Measurements from ENCODE around the gene NAPG. TPM values are rescaled to one million over a fixed set of nuclear protein-coding genes. Genes with fewer than 3 reads are reported as not detected.

Gene NAPG
- total RNA-seq, 1 experiment from 2014 or later, result 28.0 TPM

DNA sequence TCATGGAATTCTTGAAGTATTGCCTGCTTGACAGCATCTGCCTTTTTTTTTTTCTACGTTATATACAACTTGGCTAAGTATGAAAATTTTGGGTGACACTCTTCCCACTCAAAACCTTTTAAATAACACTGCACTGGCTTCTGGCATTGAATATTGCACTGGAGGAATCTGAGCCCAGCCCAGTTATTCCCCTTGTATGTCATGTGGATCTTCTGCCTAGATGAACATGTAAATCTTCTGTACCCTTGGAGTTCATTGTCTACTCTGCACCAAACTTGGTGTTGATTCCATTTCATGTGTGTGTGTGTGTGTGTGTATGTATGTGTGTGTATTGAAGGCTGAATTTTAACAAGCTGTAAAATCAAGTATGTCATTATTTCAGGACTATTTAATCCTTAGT, 59.4 kb downstream of the NAPG start:
- TF ChIP-seq POLR2AphosphoS5 (IDR thresholded peaks at IDR 0.05; ENCODE audit: low read depth, low read length) (no peak), SP1 (IDR thresholded peaks at IDR 0.05; ENCODE audit: low read depth) (no peak), ZNF274 (IDR thresholded peaks at IDR 0.05; ENCODE audit: low read depth, low read length) (no peak), EZH2 (IDR thresholded peaks at IDR 0.05) (no peak), JUND (IDR thresholded peaks at IDR 0.05) (no peak), CEBPB (IDR thresholded peaks at IDR 0.05; ENCODE audit: low read depth) (no peak), EZH2phosphoT487 (IDR thresholded peaks at IDR 0.05; ENCODE audit: borderline replicate concordance) (no peak), RAD21 (IDR thresholded peaks at IDR 0.05; ENCODE audit: low read depth) (no peak), EGR1 (IDR thresholded peaks at IDR 0.05; ENCODE audit: low read depth) (no peak), SIN3A (IDR thresholded peaks at IDR 0.05; ENCODE audit: low read depth) (no peak), FOSL1 (IDR thresholded peaks at IDR 0.05; ENCODE audit: low read depth) (no peak), POLR2A (IDR thresholded peaks at IDR 0.05; ENCODE audit: borderline replicate concordance, extremely low read depth, insufficient read depth, insufficient read length) (no peak), ELF1 (IDR thresholded peaks at IDR 0.05; ENCODE audit: borderline replicate concordance, low read depth) (no peak), SRF (IDR thresholded peaks at IDR 0.05; ENCODE audit: low read depth) (no peak), CBX3 (IDR thresholded peaks at IDR 0.05; ENCODE audit: low read depth) (no peak)
- TF ChIP-seq, protein P1, sequence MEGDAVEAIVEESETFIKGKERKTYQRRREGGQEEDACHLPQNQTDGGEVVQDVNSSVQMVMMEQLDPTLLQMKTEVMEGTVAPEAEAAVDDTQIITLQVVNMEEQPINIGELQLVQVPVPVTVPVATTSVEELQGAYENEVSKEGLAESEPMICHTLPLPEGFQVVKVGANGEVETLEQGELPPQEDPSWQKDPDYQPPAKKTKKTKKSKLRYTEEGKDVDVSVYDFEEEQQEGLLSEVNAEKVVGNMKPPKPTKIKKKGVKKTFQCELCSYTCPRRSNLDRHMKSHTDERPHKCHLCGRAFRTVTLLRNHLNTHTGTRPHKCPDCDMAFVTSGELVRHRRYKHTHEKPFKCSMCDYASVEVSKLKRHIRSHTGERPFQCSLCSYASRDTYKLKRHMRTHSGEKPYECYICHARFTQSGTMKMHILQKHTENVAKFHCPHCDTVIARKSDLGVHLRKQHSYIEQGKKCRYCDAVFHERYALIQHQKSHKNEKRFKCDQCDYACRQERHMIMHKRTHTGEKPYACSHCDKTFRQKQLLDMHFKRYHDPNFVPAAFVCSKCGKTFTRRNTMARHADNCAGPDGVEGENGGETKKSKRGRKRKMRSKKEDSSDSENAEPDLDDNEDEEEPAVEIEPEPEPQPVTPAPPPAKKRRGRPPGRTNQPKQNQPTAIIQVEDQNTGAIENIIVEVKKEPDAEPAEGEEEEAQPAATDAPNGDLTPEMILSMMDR (IDR thresholded peaks at IDR 0.05 in 2 of 3, conservative IDR thresholded peaks at IDR 0.05 in 1 of 3; ENCODE audit: borderline replicate concordance in 1 of 3, insufficient read depth in 1 of 3, low read depth in 2 of 3, low read length in 2 of 3), result no peak
- TF ChIP-seq, protein P2, sequence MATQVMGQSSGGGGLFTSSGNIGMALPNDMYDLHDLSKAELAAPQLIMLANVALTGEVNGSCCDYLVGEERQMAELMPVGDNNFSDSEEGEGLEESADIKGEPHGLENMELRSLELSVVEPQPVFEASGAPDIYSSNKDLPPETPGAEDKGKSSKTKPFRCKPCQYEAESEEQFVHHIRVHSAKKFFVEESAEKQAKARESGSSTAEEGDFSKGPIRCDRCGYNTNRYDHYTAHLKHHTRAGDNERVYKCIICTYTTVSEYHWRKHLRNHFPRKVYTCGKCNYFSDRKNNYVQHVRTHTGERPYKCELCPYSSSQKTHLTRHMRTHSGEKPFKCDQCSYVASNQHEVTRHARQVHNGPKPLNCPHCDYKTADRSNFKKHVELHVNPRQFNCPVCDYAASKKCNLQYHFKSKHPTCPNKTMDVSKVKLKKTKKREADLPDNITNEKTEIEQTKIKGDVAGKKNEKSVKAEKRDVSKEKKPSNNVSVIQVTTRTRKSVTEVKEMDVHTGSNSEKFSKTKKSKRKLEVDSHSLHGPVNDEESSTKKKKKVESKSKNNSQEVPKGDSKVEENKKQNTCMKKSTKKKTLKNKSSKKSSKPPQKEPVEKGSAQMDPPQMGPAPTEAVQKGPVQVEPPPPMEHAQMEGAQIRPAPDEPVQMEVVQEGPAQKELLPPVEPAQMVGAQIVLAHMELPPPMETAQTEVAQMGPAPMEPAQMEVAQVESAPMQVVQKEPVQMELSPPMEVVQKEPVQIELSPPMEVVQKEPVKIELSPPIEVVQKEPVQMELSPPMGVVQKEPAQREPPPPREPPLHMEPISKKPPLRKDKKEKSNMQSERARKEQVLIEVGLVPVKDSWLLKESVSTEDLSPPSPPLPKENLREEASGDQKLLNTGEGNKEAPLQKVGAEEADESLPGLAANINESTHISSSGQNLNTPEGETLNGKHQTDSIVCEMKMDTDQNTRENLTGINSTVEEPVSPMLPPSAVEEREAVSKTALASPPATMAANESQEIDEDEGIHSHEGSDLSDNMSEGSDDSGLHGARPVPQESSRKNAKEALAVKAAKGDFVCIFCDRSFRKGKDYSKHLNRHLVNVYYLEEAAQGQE (IDR thresholded peaks at IDR 0.05; ENCODE audit: low read depth), result no peak
- TF ChIP-seq, protein P3, sequence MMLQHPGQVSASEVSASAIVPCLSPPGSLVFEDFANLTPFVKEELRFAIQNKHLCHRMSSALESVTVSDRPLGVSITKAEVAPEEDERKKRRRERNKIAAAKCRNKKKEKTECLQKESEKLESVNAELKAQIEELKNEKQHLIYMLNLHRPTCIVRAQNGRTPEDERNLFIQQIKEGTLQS (IDR thresholded peaks at IDR 0.05), result no peak
- TF ChIP-seq, protein P4, sequence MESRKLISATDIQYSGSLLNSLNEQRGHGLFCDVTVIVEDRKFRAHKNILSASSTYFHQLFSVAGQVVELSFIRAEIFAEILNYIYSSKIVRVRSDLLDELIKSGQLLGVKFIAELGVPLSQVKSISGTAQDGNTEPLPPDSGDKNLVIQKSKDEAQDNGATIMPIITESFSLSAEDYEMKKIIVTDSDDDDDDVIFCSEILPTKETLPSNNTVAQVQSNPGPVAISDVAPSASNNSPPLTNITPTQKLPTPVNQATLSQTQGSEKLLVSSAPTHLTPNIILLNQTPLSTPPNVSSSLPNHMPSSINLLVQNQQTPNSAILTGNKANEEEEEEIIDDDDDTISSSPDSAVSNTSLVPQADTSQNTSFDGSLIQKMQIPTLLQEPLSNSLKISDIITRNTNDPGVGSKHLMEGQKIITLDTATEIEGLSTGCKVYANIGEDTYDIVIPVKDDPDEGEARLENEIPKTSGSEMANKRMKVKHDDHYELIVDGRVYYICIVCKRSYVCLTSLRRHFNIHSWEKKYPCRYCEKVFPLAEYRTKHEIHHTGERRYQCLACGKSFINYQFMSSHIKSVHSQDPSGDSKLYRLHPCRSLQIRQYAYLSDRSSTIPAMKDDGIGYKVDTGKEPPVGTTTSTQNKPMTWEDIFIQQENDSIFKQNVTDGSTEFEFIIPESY (IDR thresholded peaks at IDR 0.05; ENCODE audit: extremely low read depth, insufficient replicate concordance, low read length), result no peak
- TF ChIP-seq, protein P5, sequence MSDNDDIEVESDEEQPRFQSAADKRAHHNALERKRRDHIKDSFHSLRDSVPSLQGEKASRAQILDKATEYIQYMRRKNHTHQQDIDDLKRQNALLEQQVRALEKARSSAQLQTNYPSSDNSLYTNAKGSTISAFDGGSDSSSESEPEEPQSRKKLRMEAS (IDR thresholded peaks at IDR 0.05), result no peak
- Histone ChIP-seq H4K20me1 (ENCODE audit: insufficient read depth) (no peaks in the 10 kb centered on the region), H3K9ac (ENCODE audit: low read length) (no peak overlapping the region), H2AFZ (ENCODE audit: low read depth, low read length, poor library complexity, severe bottlenecking) (no peak overlapping the region), H3K9me3 (ENCODE audit: control insufficient read depth in 1 of 2, insufficient read depth in 1 of 2, low read depth in 1 of 2, low read length in 2 of 2) (no peaks in the 10 kb centered on the region), H3K27ac (ENCODE audit: low read depth, low read length) (no peak overlapping the region), H3K4me1 (ENCODE audit: control insufficient read depth in 1 of 2, insufficient read depth in 2 of 2, low read length in 2 of 2) (peaks cover 0 to 7% of the 10 kb centered on the region in 2 experiments; a peak in 3 of 4 replicates), H3K9me2 (ENCODE audit: insufficient read depth) (no peaks in the 10 kb centered on the region), H3K36me3 (ENCODE audit: control insufficient read depth in 1 of 2, insufficient read depth in 2 of 2, low read length in 2 of 2) (no peaks in the 10 kb centered on the region), H3K4me3 (replicated peaks in 1 of 2; ENCODE audit: low read depth in 1 of 2, low read length in 2 of 2) (no peak overlapping the region), H3K79me2 (ENCODE audit: insufficient read depth, low read length) (no peaks in the 10 kb centered on the region), H3K4me2 (ENCODE audit: low read length) (no peak overlapping the region), H3K27me3 (ENCODE audit: insufficient read depth, low read length) (no peaks in the 10 kb centered on the region)
- RAD21 ChIA-PET (ENCODE audit: low non-redundant PET in 1 of 2, low total read pairs in 2 of 2, uncharacterized antibody in 2 of 2, unreplicated experiment in 2 of 2), result no interaction called here
- BruUV-seq (replicated peaks), result no TSS peak
- ATAC-seq (no peak), DNase-seq (ENCODE audit: low read depth, low spot score) (no peak)
- POLR2A ChIA-PET, result no interaction called here
- intact Hi-C loops (cut with micrococcal nuclease), result no loop called here
- CTCF ChIA-PET, result no interaction called here

Data from HCT116 (cell line).